Measurements from ENCODE around the gene S1PR4.
A peak's percentile ranks its signal among the peaks of the same experiment; 100 is the strongest.

The S1PR4 gene

GRCh38 chr19:3222709-3223108 is 44.1 kb downstream of the S1PR4 start:
- DNase-seq (ENCODE audit: insufficient read length) (no peak), FAIRE-seq (no peak)
- TF ChIP-seq TAF1 (IDR thresholded peaks at IDR 0.05; ENCODE audit: borderline replicate concordance, low read depth, low read length) (no peak), POLR2A (IDR thresholded peaks at IDR 0.05; ENCODE audit: low read depth, low read length) (no peak), POLR2AphosphoS5 (IDR thresholded peaks at IDR 0.05; ENCODE audit: low read depth, low read length) (no peak)

- TF ChIP-seq POLR2A (IDR thresholded peaks at IDR 0.05; ENCODE audit: low read depth, low read length) (no peak), TAF1 (IDR thresholded peaks at IDR 0.05; ENCODE audit: borderline replicate concordance, low read depth, low read length) (no peak), POLR2AphosphoS5 (IDR thresholded peaks at IDR 0.05; ENCODE audit: low read depth, low read length) (no peak)
- FAIRE-seq (peak; percentile 57), DNase-seq (ENCODE audit: insufficient read length) (peak; percentile 79)
These were observed 46.0 kb downstream of the S1PR4 start, which contains the start of gene CELF5 for GRCh38 chr19:3224346-3225168. Gene CELF5, plus strand, starts transcription at chr19:3224661. Its CDS starts 79 bp downstream, at chr19:3224740.

GRCh38 chr19:3225169-3225485 is 46.6 kb downstream of the S1PR4 start:
- TF ChIP-seq TAF1 (IDR thresholded peaks at IDR 0.05; ENCODE audit: borderline replicate concordance, low read depth, low read length) (no peak), POLR2A (IDR thresholded peaks at IDR 0.05; ENCODE audit: low read depth, low read length) (no peak)
- FAIRE-seq (no peak), DNase-seq (ENCODE audit: insufficient read length) (no peak)

- FAIRE-seq: no peak
- no peak for DNase-seq (ENCODE audit: insufficient read length)
- TF ChIP-seq TAF1 (IDR thresholded peaks at IDR 0.05; ENCODE audit: borderline replicate concordance, low read depth, low read length) (no peak), POLR2A (IDR thresholded peaks at IDR 0.05; ENCODE audit: low read depth, low read length) (no peak), POLR2AphosphoS5 (IDR thresholded peaks at IDR 0.05; ENCODE audit: low read depth, low read length) (no peak)
These were observed 47.1 kb downstream of the S1PR4 start for GRCh38 chr19:3225677-3226093.

GRCh38 chr19:3227054-3227626 is 48.6 kb downstream of the S1PR4 start:
- no peak for DNase-seq (ENCODE audit: insufficient read length)

GRCh38 chr19:3229346-3229743 is 50.8 kb downstream of the S1PR4 start:
- FAIRE-seq (no peak), DNase-seq (ENCODE audit: insufficient read length) (no peak)
- TF ChIP-seq POLR2AphosphoS5 (IDR thresholded peaks at IDR 0.05; ENCODE audit: low read depth, low read length): no peak
- TF ChIP-seq POLR2A (IDR thresholded peaks at IDR 0.05; ENCODE audit: low read depth, low read length): no peak
- no peak for TF ChIP-seq TAF1 (IDR thresholded peaks at IDR 0.05; ENCODE audit: borderline replicate concordance, low read depth, low read length)

More at GRCh38 chr19:3227054-3227626, 48.6 kb downstream of the S1PR4 start:
- no peak for FAIRE-seq
- TF ChIP-seq POLR2A (IDR thresholded peaks at IDR 0.05; ENCODE audit: low read depth, low read length): no peak
- TF ChIP-seq POLR2AphosphoS5 (IDR thresholded peaks at IDR 0.05; ENCODE audit: low read depth, low read length): no peak
- TF ChIP-seq TAF1 (IDR thresholded peaks at IDR 0.05; ENCODE audit: borderline replicate concordance, low read depth, low read length): no peak

Measured in GM12892 (cell line).